Hepatocyte (in vitro differentiated cells): Measurements from ENCODE around the gene GAREM2. TPM values are rescaled to one million over a fixed set of nuclear protein-coding genes. Genes with fewer than 3 reads are reported as not detected.

ENCODE experiments used
- DNase-seq: peaks from one replicate; pipeline ENCODE4 v3.0.0-alpha.2; 2016; ENCODE audit warnings: low spot score
- H2AFZ ChIP-seq: fragments of 200-600 bp; sonication (generic); 2 replicates; pipeline ENCODE4 v1.6.0; 2016; ENCODE audit warnings: antibody characterized with exemption, mild to moderate bottlenecking
- H3K27ac ChIP-seq: fragments of 200-600 bp; sonication (generic); 2 replicates; pipeline ENCODE4 v1.5.1; 2016; ENCODE audit warnings: mild to moderate bottlenecking
- H3K27me3 ChIP-seq: fragments of 200-600 bp; sonication (generic); 2 replicates; pipeline ENCODE4 v1.6.1; 2016
- H3K36me3 ChIP-seq: fragments of 200-600 bp; sonication (generic); replicated peaks from 2 replicates; pipeline ENCODE4 v1.5.1; 2016; ENCODE audit warnings: low read depth; ENCODE audit not compliant: insufficient read depth
- H3K4me1 ChIP-seq: fragments of 200-600 bp; sonication (generic); 2 replicates; pipeline ENCODE4 v1.5.1; 2016; ENCODE audit warnings: mild to moderate bottlenecking, moderate library complexity; ENCODE audit not compliant: insufficient read depth
- H3K4me2 ChIP-seq: fragments of 200-600 bp; sonication (generic); 2 replicates; pipeline ENCODE4 v1.6.0; 2016
- H3K4me3 ChIP-seq: fragments of 200-600 bp; sonication (generic); 2 replicates; pipeline ENCODE4 v1.5.1; 2016; ENCODE audit warnings: mild to moderate bottlenecking
- H3K79me2 ChIP-seq: fragments of 200-600 bp; sonication (generic); 2 replicates; pipeline ENCODE4 v1.6.0; 2017; ENCODE audit warnings: mild to moderate bottlenecking
- H3K9me2 ChIP-seq: fragments of 200-600 bp; sonication (generic); replicated peaks from 2 replicates; pipeline ENCODE4 v1.6.0; 2017; ENCODE audit warnings: mild to moderate bottlenecking; ENCODE audit not compliant: insufficient read depth
- H3K9me3 ChIP-seq: fragments of 200-600 bp; sonication (generic); 2 replicates; pipeline ENCODE4 v1.5.1; 2016; ENCODE audit warnings: low read depth, mild to moderate bottlenecking
- H4K20me1 ChIP-seq: fragments of 200-600 bp; sonication (generic); 2 replicates; pipeline ENCODE4 v1.6.0; 2016; ENCODE audit warnings: mild to moderate bottlenecking; ENCODE audit not compliant: insufficient read depth, poor library complexity, severe bottlenecking
- EZH2 ChIP-seq: fragments of 200-600 bp; sonication (generic); IDR thresholded peaks from 2 replicates; pipeline ENCODE4 v1.6.1; 2016; ENCODE audit warnings: antibody characterized with exemption, mild to moderate bottlenecking, borderline replicate concordance
- EZH2phosphoT487 ChIP-seq: fragments of 200-600 bp; sonication (generic); IDR thresholded peaks from one replicate; pipeline ENCODE4 v1.6.1; 2018; ENCODE audit warnings: antibody characterized with exemption, mild to moderate bottlenecking, low read depth, moderate library complexity; ENCODE audit not compliant: unreplicated experiment, severe bottlenecking
- WGBS: methylation state at CpG from one replicate; pipeline ENCODE4 v1.1.6; 2016; ENCODE audit warnings: low lambda C conversion rate; ENCODE audit errors: missing lambda C conversion rate; 5-methylcytosine and 5-hydroxymethylcytosine counted together
- polyA plus RNA-seq: library from polyadenylated mRNA; unstranded; fragments of >200 nt; fragmentation: Nextera tagmentation; extraction: Ambion mirVana; gene quantifications from 2 replicates; pipeline ENCODE4 v1.2.1, GENCODE V29; 2016
- total RNA-seq: library from RNA; depleted of rRNA; stranded (reverse); fragments of >200 nt; gene quantifications from 2 replicates; pipeline ENCODE4 v1.2.3, GENCODE V29; 2014
- TF ChIP-seq, protein P1 (sequence below): fragments of 200-600 bp; sonication (generic); IDR thresholded peaks from 2 replicates; pipeline ENCODE4 v1.5.1; 2016; ENCODE audit warnings: antibody characterized with exemption, mild to moderate bottlenecking; ENCODE audit not compliant: poor library complexity

GAREM2 gene
- total and polyA plus RNA-seq, 2 experiments from 2014 or later = 4.7 to 5.1 TPM

DNA sequence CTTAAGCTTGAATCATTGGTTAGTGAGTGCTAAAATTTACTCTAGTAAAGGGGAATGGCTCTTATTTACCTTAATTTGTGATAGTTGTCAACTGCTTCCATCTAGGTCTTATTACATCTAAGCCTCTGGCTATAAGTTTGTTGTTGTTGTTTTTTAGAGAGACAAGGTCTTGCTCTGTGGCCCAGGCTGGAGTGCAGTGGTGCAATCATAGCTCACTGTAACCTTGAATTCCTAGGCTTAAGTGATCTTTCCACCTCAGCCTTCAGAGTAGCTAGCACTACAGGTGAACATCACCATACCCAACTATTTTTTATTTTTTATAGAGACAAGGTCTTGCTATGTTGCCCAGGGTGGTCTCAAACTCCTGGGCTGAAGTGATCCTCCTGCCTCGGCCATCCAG, 65.0 kb downstream of the GAREM2 start:
- Histone ChIP-seq H3K27ac (no peak overlapping the region), H3K4me1 (peaks cover 4% of the 10 kb centered on the region), H3K79me2 (peaks cover 57% of the 10 kb centered on the region), H3K4me3 (no peak overlapping the region), H3K36me3 (peaks cover 6% of the 10 kb centered on the region), H3K27me3 (no peaks in the 10 kb centered on the region), H4K20me1 (peaks cover 11% of the 10 kb centered on the region), H3K4me2 (no peak overlapping the region), H2AFZ (no peak overlapping the region), H3K9me2 (no peaks in the 10 kb centered on the region), H3K9me3 (no peaks in the 10 kb centered on the region)
- no peak for TF ChIP-seq EZH2phosphoT487
- TF ChIP-seq, protein P1, sequence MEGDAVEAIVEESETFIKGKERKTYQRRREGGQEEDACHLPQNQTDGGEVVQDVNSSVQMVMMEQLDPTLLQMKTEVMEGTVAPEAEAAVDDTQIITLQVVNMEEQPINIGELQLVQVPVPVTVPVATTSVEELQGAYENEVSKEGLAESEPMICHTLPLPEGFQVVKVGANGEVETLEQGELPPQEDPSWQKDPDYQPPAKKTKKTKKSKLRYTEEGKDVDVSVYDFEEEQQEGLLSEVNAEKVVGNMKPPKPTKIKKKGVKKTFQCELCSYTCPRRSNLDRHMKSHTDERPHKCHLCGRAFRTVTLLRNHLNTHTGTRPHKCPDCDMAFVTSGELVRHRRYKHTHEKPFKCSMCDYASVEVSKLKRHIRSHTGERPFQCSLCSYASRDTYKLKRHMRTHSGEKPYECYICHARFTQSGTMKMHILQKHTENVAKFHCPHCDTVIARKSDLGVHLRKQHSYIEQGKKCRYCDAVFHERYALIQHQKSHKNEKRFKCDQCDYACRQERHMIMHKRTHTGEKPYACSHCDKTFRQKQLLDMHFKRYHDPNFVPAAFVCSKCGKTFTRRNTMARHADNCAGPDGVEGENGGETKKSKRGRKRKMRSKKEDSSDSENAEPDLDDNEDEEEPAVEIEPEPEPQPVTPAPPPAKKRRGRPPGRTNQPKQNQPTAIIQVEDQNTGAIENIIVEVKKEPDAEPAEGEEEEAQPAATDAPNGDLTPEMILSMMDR = no peak
- no peak for TF ChIP-seq EZH2
- no peak for DNase-seq
- WGBS = 82% methylated on average over 1 of the region's 1 CpG

DNA sequence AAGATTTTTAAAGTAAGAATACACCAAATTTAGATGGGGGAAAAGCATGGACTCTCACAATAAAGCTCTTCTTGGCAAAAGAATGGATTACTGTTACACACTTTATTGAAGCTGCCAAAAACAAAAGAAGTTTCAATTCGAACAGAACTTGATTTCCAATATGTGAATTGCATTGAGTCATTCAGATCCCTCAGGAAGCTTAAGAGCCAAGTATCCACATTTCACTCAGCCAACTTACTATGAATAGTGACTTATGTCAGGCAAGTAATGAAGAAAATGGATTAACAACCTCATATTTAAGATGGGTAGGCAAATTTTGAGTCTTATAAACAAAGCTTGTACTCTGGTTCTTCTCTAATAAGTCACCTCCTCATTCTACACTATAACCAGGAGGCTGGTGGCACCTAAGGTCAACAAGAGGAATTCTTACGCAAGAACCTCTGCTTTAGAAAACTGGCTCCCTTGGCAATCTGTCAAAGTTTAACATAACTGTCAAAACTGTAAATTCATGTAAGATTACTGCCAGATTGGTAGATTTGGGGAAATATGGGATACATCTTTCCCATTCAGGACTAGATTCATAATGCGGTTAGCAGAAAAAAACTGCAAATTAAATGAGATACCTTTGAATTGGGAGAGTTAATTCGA, 65.5 kb downstream of the GAREM2 start:
- peak; percentile 29 for DNase-seq
- no peak overlapping the region for H3K4me3 ChIP-seq
- H3K4me1 ChIP-seq = peaks cover 4% of the 10 kb centered on the region

More for the DNA sequence above, 65.5 kb downstream of the GAREM2 start:
- H4K20me1 ChIP-seq = peaks cover 11% of the 10 kb centered on the region
- no peaks in the 10 kb centered on the region for H3K9me3 ChIP-seq
- H3K4me2 ChIP-seq = no peak overlapping the region
- H2AFZ ChIP-seq = no peak overlapping the region
- H3K9me2 ChIP-seq = no peaks in the 10 kb centered on the region
- TF ChIP-seq EZH2phosphoT487 = no peak
- TF ChIP-seq, protein P1 = no peak
- no peak for TF ChIP-seq EZH2
- WGBS = 96% methylated on average over 4 of the region's 4 CpGs
- H3K27ac ChIP-seq = no peak overlapping the region
- no peaks in the 10 kb centered on the region for H3K27me3 ChIP-seq
- H3K79me2 ChIP-seq = peaks cover 62% of the 10 kb centered on the region
- H3K36me3 ChIP-seq = peaks cover 6% of the 10 kb centered on the region

Other genes starting within 250 kb of the GAREM2 start
- 6.5 and 8.4 TPM in 2 replicates for gene KIF3C, start 190.6 kb upstream of the GAREM2 start, total RNA-seq
- gene KIF3C, start 190.6 kb upstream of the GAREM2 start, polyA plus RNA-seq = 6.9 and 10.9 TPM in 2 replicates
- 110 and 122 TPM in 2 replicates for gene RAB10, start 139.0 kb upstream of the GAREM2 start, total RNA-seq
- gene RAB10, start 139.0 kb upstream of the GAREM2 start, polyA plus RNA-seq = 100 and 107 TPM in 2 replicates
- 149 and 155 TPM in 2 replicates for gene HADHA, start 71.5 kb downstream of the GAREM2 start, total RNA-seq
- gene HADHA, start 71.5 kb downstream of the GAREM2 start, polyA plus RNA-seq = 122 and 125 TPM in 2 replicates
- gene HADHB, start 71.9 kb downstream of the GAREM2 start, total RNA-seq = 131 and 137 TPM in 2 replicates
- 108 and 133 TPM in 2 replicates for gene HADHB, start 71.9 kb downstream of the GAREM2 start, polyA plus RNA-seq
- gene SELENOI, start 173.1 kb downstream of the GAREM2 start, total RNA-seq = 31.5 and 34.4 TPM in 2 replicates
- 6.4 and 10.1 TPM in 2 replicates for gene SELENOI, start 173.1 kb downstream of the GAREM2 start, polyA plus RNA-seq
- 0.40 and 0.63 TPM in 2 replicates for gene ADGRF3, start 173.7 kb downstream of the GAREM2 start, total RNA-seq
- 0.11 and 1.3 TPM in 2 replicates for gene ADGRF3, start 173.7 kb downstream of the GAREM2 start, polyA plus RNA-seq
- gene DRC1, start 228.8 kb downstream of the GAREM2 start, total RNA-seq = not detected in 2 replicates
- 0.06 TPM in 1 of 2 replicates, not detected in the other for gene DRC1, start 228.8 kb downstream of the GAREM2 start, polyA plus RNA-seq